Ovary (tissue), 3 donors: ENCODE results near the gene PSENEN.

Source experiments
- POLR2A ChIP-seq: fragments of 450-650 bp; IDR thresholded peaks from one replicate; pipeline ENCODE4 v1.6.1; 2017; ENCODE audit warnings: antibody characterized with exemption, mild to moderate bottlenecking, moderate library complexity
- TF ChIP-seq, protein P1 (sequence below), 3 donors: fragments of 450-650 bp in 2 of 3; fragments of 200-600 bp in 1 of 3; IDR thresholded peaks; one replicate each; pipeline versions ENCODE4 v1.5.1 to v1.8.0; 2016 to 2022; ENCODE audit warnings: antibody characterized with exemption in 3 of 3, mild to moderate bottlenecking in 1 of 3
- donor health status: DM: no; HTN: no; CAD: no.

DNA sequence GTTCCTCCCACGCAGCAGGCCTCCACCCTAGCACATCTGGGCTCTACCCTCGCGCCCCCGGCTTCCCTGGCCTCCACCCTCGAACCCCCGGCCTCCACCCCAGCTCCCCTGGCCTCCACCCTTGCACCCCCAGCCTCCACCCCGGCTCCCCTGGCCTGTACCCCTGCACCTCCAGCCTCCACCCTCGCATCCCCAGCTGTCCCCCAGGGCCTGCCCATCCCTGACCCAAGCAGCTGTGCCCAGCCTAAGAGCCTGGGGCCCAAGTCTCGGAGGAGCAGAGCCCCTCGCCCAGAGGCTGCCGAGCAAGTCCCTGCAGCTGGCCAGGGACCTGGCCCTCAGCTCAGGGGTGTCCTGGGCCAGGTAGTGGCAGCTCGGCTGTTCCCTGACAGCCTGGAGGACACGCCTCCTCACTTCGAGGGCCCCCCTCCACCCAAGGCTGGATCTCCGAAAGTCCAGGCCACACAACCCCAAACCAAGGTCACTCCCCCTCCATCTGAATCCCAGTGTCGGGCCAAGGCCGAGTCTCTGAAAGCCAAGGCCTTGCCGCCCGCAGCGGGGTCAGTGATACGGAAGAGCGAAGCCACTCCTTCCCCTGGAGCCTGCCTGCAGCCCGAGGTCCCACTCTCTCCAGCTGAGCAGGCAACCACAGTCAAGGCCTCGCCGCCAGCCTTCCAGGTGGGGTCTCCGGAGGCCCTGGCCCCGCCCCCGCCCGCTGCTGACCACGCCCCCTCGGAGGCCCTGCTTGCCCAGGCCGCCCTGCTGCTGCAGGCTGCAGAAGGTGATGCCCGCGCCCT, 22.0 kb downstream of the PSENEN start:
- TF ChIP-seq, protein P1, sequence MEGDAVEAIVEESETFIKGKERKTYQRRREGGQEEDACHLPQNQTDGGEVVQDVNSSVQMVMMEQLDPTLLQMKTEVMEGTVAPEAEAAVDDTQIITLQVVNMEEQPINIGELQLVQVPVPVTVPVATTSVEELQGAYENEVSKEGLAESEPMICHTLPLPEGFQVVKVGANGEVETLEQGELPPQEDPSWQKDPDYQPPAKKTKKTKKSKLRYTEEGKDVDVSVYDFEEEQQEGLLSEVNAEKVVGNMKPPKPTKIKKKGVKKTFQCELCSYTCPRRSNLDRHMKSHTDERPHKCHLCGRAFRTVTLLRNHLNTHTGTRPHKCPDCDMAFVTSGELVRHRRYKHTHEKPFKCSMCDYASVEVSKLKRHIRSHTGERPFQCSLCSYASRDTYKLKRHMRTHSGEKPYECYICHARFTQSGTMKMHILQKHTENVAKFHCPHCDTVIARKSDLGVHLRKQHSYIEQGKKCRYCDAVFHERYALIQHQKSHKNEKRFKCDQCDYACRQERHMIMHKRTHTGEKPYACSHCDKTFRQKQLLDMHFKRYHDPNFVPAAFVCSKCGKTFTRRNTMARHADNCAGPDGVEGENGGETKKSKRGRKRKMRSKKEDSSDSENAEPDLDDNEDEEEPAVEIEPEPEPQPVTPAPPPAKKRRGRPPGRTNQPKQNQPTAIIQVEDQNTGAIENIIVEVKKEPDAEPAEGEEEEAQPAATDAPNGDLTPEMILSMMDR (IDR thresholded peaks at IDR 0.05) = no peak
- no peak for TF ChIP-seq POLR2A
